ENCODE data around the gene MSL1. TPM values are rescaled to one million over a fixed set of nuclear protein-coding genes. Genes with fewer than 3 reads are reported as not detected.

Gene MSL1
- total RNA-seq, 4 donors from 2014 or later = 70.6 to 117 (median 82.4) TPM

GRCh38 chr17:40148527-40148926 lies 26.8 kb downstream of the MSL1 start:
- no peak for DNase-seq (ENCODE audit: low spot score in 2 of 2)
- TF ChIP-seq CTCF (IDR thresholded peaks at IDR 0.05) (no peak), POLR2A (IDR thresholded peaks at IDR 0.05) (no peak)
- intact Hi-C loops (cut with DNase I; ENCODE audit: low total_unique reads) = no loop called here
- H3K4me3 ChIP-seq (ENCODE audit: low read depth, poor library complexity, severe bottlenecking) = no peak overlapping the region
- 84 to 95% methylated on average over 3 of the region's 3 CpGs for WGBS, 2 donors

GRCh38 chr17:40150276-40150675 lies 28.5 kb downstream of the MSL1 start:
- DNase-seq (ENCODE audit: low spot score in 2 of 2) = no peak
- 62% methylated on average over 4 of the region's 4 CpGs for WGBS, 2 donors
- intact Hi-C loops (cut with DNase I; ENCODE audit: low total_unique reads) = no loop called here
- no peak overlapping the region for H3K4me3 ChIP-seq (ENCODE audit: low read depth, poor library complexity, severe bottlenecking)
- TF ChIP-seq POLR2A (IDR thresholded peaks at IDR 0.05) (no peak), CTCF (IDR thresholded peaks at IDR 0.05) (no peak)

GRCh38 chr17:40151414-40151963 lies 29.7 kb downstream of the MSL1 start:
- intact Hi-C loops (cut with DNase I; ENCODE audit: low total_unique reads) = no loop called here
- WGBS, 2 donors = 73 to 74% methylated on average over 7 of the region's 7 CpGs
- TF ChIP-seq POLR2A (IDR thresholded peaks at IDR 0.05) = no peak
- TF ChIP-seq CTCF (IDR thresholded peaks at IDR 0.05) = no peak
- H3K4me3 ChIP-seq (ENCODE audit: low read depth, poor library complexity, severe bottlenecking) = no peak overlapping the region
- no peak for DNase-seq (ENCODE audit: low spot score in 2 of 2)

GRCh38 chr17:40153603-40154236 lies 31.9 kb downstream of the MSL1 start:
- intact Hi-C loops (cut with DNase I; ENCODE audit: low total_unique reads) = no loop called here
- no peak for TF ChIP-seq CTCF (IDR thresholded peaks at IDR 0.05)
- no peak for TF ChIP-seq POLR2A (IDR thresholded peaks at IDR 0.05)
- WGBS, 2 donors = 85 to 87% methylated on average over 14 of the region's 14 CpGs
- H3K4me3 ChIP-seq (ENCODE audit: low read depth, poor library complexity, severe bottlenecking) = no peak overlapping the region
- no peak for DNase-seq (ENCODE audit: low spot score in 2 of 2)

GRCh38 chr17:40157973-40158372 lies 36.2 kb downstream of the MSL1 start:
- 62 to 71% methylated on average over 2 of the region's 2 CpGs for WGBS, 2 donors
- intact Hi-C loops (cut with DNase I; ENCODE audit: low total_unique reads) = no loop called here
- TF ChIP-seq CTCF (IDR thresholded peaks at IDR 0.05) = no peak
- DNase-seq (ENCODE audit: low spot score in 2 of 2) = no peak
- H3K4me3 ChIP-seq (ENCODE audit: low read depth, poor library complexity, severe bottlenecking) = no peak overlapping the region
